SJSA1 (cell line): ENCODE results near the gene CD300C. TPM values are rescaled to one million over a fixed set of nuclear protein-coding genes. Genes with fewer than 3 reads are reported as not detected.

Experiments used
- DNase-seq, 2 experiments: peaks; one replicate each; pipeline ENCODE4 v3.0.0-alpha.2; 2015 to 2020; ENCODE audit warnings: low spot score in 2 of 2, low read depth in 1 of 2
- H3K27ac ChIP-seq: fragments of 250-450 bp; sonication (Bioruptor Pico); 2 replicates; pipeline ENCODE4 v1.5.1; 2020; ENCODE audit warnings: mild to moderate bottlenecking, moderate library complexity
- H3K27me3 ChIP-seq: fragments of 250-450 bp; sonication (Bioruptor Pico); replicated peaks from 2 replicates; pipeline ENCODE4 v1.5.1; 2020; ENCODE audit warnings: mild to moderate bottlenecking, moderate library complexity
- H3K36me3 ChIP-seq: fragments of 250-450 bp; sonication (Bioruptor Pico); 2 replicates; pipeline ENCODE4 v1.5.1; 2020; ENCODE audit warnings: mild to moderate bottlenecking
- H3K4me1 ChIP-seq: fragments of 250-450 bp; sonication (Bioruptor Pico); replicated peaks from 2 replicates; pipeline ENCODE4 v1.6.1; 2021; ENCODE audit warnings: mild to moderate bottlenecking
- H3K4me3 ChIP-seq: fragments of 250-450 bp; sonication (Bioruptor Pico); 2 replicates; pipeline ENCODE4 v1.5.1; 2020; ENCODE audit warnings: mild to moderate bottlenecking
- H3K9me3 ChIP-seq: fragments of 250-450 bp; sonication (Bioruptor Pico); replicated peaks from 2 replicates; pipeline ENCODE4 v1.5.1; 2020; ENCODE audit warnings: mild to moderate bottlenecking
- total RNA-seq: library from RNA; depleted of rRNA; stranded (reverse); fragments of >200 nt; shearing (Covaris generic); gene quantifications from 2 replicates; pipeline ENCODE4 v1.2.3, GENCODE V29; 2014

Gene CD300C
- total RNA-seq, 1 experiment from 2014 or later: not detected

DNA sequence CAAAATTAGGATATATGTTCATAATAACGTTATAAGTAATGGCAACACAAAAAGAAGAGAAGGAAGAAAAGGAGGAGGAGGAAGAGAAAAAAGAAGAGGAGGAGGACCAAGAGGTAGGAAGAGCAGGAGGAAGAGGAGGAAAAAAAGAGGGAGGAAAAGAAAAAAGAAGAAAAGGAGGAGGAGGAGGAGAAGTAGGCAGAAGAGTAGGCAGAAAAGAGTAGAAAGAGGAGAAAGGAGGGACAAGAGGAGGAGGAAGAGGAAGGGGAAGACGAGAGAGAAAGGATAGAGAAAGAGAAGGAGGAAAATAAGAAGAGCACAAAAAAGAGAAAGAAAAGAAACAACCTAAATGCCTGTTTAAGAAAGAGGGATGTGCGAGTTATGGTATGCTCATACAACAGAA lies 9.0 kb downstream of the CD300C start:
- Histone ChIP-seq H3K27ac (no peak overlapping the region), H3K27me3 (peaks cover 58% of the 10 kb centered on the region), H3K4me1 (no peaks in the 10 kb centered on the region), H3K4me3 (no peak overlapping the region), H3K36me3 (no peaks in the 10 kb centered on the region), H3K9me3 (0 out of 2 replicates have a peak, but pooled peaks cover 2% of the 10 kb centered on the region)
- no peak for DNase-seq

DNA sequence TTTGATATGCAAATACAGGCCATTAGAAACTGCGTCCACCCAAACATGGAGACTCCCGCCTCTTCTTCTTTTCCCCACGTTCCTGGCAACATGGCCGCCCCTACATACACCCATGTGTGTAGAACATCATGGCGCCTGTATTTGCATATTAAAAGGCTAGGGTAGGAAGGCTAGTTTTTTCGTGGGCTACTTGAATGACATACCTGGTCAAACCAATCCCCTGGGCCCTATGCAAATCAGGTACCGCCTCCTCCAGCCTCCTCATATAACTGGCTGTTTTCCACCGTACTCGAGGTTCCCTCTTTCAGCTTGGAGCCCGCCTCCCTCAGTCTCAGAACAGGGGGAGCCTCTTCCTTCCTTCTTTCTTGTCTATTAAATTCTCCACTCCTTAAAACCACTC lies 13.8 kb downstream of the CD300C start:
- peak in 1 of 2 experiments; percentile 31 for DNase-seq

DNA sequence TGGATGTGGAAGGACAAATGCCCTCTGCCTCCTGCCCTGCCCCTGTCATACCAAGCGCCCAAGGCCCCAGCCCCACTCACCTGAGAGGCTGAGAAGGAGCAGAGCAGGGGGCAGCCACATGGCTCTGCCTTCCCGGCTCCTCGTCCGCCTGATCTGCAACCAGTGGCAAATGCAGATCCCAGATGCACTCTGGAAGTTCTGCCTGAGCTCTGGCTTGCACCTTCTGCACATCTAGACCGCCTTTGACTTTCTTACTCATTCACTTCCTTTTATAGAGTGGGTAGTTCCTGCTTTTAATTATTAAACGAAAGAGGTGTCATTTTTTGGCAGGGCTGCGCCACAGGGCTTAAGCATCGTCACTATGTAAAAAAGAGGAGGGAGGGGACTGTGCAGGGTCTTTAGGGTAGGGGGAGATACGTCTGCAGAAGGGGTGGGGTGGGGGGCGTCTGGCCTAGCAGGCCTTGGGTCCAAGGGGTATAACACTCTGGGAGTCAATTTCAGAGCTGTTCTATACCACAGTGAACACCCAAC lies 14.6 kb downstream of the CD300C start, which contains the start of gene CD300LB:
Gene CD300LB, minus strand, starts transcription at position 245 of the 531 bp plus-strand sequence. Its CDS starts 125 bp downstream, at position 120.
- peak in 1 of 2 experiments; percentile 42 for DNase-seq
- H3K27me3 ChIP-seq: peaks cover 40% of the 10 kb centered on the region
- no peak within 1 kb of the TSS for H3K27ac ChIP-seq
- H3K36me3 ChIP-seq: no peaks in the 10 kb centered on the region
- H3K9me3 ChIP-seq: no peaks in the 10 kb centered on the region
- no peak within 1 kb of the TSS for H3K4me3 ChIP-seq
- H3K4me1 ChIP-seq: no peaks in the 10 kb centered on the region

More for the DNA sequence above, 13.8 kb downstream of the CD300C start:
- Histone ChIP-seq H3K4me1 (no peaks in the 10 kb centered on the region), H3K27me3 (peaks cover 47% of the 10 kb centered on the region), H3K27ac (no peak overlapping the region), H3K36me3 (no peaks in the 10 kb centered on the region), H3K4me3 (no peak overlapping the region), H3K9me3 (no peaks in the 10 kb centered on the region)

DNA sequence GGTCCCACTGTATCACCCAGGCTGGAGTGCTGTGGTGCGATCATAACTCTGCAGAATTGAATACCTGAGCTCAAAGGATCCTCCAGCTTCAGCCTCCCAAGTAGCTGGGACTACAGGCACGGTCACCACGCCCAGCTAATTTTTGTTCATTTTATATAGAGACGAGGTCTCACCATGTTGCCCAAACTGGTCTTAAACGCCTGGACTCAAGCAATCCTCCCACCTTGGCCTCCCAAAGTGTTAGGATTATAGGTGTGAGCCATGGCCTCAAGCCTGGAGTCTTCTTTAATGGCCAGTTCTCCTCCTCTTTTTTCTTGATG lies 15.1 kb downstream of the CD300C start:
- H3K27ac ChIP-seq: no peak overlapping the region
- no peaks in the 10 kb centered on the region for H3K4me1 ChIP-seq
- no peak overlapping the region for H3K4me3 ChIP-seq
- DNase-seq: no peak
- no peaks in the 10 kb centered on the region for H3K36me3 ChIP-seq
- H3K9me3 ChIP-seq: no peaks in the 10 kb centered on the region
- peaks cover 42% of the 10 kb centered on the region for H3K27me3 ChIP-seq

DNA sequence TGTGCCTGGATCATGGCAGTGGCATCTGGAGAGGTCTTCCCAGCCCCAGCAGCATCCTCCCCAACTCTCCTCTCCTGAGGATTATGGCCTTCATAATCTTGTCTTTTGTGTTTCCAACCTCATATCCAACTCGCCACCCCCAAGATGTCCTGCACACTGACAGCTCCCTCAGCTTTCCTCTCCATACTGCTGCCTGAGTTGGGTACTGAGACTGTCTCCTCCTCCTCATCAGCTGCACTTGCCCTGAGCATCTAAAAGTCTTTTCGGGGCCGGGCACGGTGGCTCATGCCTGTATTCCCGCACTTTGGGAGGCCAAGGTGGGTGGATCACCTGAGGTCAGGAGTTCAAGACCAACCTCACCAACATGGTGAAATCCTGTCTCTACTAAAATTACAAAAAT lies 16.7 kb downstream of the CD300C start:
- H3K27ac ChIP-seq: no peak overlapping the region

DNA sequence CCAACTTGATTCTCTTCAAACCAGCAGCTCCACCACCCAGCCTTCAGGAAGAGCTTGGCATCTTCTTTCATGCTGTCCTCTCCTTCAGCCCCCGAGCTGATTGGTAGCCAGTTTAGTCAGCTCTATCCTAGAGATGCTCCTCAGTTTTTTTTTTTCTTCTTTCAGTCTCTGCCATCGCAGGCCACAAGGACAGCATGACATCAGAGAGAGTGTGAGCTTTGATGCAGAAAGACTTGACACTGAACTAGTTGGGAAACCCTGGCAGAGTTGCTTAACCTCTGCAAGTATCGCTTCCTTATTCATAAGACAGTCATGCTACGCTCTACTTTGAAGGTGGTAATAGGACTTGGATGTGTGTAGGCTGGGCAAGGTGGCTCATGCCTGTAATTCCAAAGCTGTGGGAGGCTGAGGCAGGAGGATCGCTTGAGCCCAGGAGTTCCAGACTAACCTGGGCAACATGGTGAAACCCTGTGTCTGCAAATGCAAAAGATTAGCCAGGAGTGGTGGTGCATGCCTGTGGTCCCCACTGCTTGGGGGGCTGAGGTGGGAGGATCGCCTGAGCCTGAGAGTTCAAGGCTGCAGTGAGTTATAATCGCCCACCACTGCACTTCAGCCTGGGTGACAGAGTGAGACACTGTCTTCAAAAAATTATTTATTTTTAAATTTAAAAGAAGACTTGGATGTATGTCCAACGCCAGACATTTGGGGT lies 17.3 kb downstream of the CD300C start:
- H3K9me3 ChIP-seq: no peaks in the 10 kb centered on the region
- DNase-seq: peak in 1 of 2 experiments; percentile 30
- no peak overlapping the region for H3K4me3 ChIP-seq
- H3K36me3 ChIP-seq: no peaks in the 10 kb centered on the region
- H3K4me1 ChIP-seq: no peaks in the 10 kb centered on the region
- peaks cover 37% of the 10 kb centered on the region for H3K27me3 ChIP-seq
- no peak overlapping the region for H3K27ac ChIP-seq

More for the DNA sequence above, 16.7 kb downstream of the CD300C start:
- no peaks in the 10 kb centered on the region for H3K36me3 ChIP-seq
- H3K4me3 ChIP-seq: no peak overlapping the region
- H3K27me3 ChIP-seq: peaks cover 37% of the 10 kb centered on the region
- no peaks in the 10 kb centered on the region for H3K9me3 ChIP-seq
- DNase-seq: no peak
- H3K4me1 ChIP-seq: no peaks in the 10 kb centered on the region

DNA sequence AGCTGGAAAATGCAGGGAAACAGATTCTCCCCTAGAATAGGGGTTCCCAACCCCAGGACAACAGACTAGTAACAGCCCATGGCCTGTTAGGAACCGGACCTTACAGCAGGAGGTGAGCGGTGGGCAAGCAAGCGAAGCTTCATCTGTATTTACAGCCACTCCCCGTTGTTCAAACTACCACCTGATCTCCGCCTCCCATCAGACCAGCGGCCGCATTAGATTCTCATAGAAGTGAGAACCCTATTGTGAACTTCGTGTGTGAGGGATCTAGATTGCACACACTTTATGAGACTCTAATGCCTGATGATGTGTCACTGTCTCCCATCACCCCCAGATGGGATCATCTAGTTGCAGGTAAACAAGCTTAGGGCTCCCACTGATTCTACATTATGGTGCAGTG lies 18.2 kb downstream of the CD300C start:
- Histone ChIP-seq H3K36me3 (no peaks in the 10 kb centered on the region), H3K4me3 (no peak overlapping the region), H3K27ac (no peak overlapping the region), H3K27me3 (peaks cover 32% of the 10 kb centered on the region), H3K9me3 (0 out of 2 replicates have a peak, but pooled peaks cover 2% of the 10 kb centered on the region), H3K4me1 (no peaks in the 10 kb centered on the region)
- peak in 1 of 2 experiments; percentile 25 for DNase-seq

DNA sequence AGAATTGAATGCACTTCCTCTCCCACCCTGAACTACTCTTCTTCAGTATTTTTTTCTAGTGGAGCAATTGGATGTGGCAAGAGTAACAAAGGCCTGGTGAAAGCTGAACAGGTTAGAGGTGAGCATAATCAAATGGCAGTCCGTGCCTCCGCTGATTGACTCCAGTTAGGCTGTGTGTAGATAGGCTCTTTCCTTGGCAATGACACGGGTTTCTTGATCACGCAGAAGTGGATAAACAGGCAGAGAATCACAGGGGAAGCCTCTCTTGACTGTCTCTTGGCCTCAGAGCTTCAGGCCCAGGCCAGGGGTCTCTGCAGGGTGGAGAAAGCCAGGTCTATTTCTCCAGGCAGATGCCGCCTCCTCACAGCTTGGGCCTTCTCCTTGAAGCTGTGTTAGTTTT lies 18.8 kb downstream of the CD300C start:
- Histone ChIP-seq H3K36me3 (no peaks in the 10 kb centered on the region), H3K27ac (no peak overlapping the region), H3K27me3 (peaks cover 31% of the 10 kb centered on the region), H3K9me3 (0 out of 2 replicates have a peak, but pooled peaks cover 2% of the 10 kb centered on the region), H3K4me3 (no peak overlapping the region), H3K4me1 (no peaks in the 10 kb centered on the region)
- DNase-seq: peak in 1 of 2 experiments; percentile 30

DNA sequence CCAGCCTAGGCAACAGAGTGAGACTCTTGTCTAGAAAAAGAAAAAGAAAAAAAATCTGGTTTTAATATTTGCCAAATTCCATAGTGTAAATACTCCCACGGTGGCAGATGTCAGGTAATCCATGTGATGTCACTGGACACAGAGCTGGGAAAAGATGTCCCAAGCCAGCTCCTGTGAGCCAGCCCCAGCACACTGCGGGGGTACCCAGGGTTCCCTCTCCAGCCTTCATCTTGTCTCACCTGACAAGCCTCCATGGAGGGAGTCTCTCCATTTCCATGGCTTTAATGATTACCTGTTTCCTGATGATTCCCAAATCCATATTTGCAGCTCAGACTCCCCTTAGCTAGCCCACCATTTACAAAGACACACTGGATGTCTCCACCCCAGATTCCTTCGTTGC lies 19.2 kb downstream of the CD300C start:
- H3K36me3 ChIP-seq: no peaks in the 10 kb centered on the region
- H3K9me3 ChIP-seq: 0 out of 2 replicates have a peak, but pooled peaks cover 2% of the 10 kb centered on the region
- peak in 1 of 2 experiments; percentile 21 for DNase-seq
- peaks cover 29% of the 10 kb centered on the region for H3K27me3 ChIP-seq
- no peaks in the 10 kb centered on the region for H3K4me1 ChIP-seq
- no peak overlapping the region for H3K4me3 ChIP-seq
- H3K27ac ChIP-seq: no peak overlapping the region

DNA sequence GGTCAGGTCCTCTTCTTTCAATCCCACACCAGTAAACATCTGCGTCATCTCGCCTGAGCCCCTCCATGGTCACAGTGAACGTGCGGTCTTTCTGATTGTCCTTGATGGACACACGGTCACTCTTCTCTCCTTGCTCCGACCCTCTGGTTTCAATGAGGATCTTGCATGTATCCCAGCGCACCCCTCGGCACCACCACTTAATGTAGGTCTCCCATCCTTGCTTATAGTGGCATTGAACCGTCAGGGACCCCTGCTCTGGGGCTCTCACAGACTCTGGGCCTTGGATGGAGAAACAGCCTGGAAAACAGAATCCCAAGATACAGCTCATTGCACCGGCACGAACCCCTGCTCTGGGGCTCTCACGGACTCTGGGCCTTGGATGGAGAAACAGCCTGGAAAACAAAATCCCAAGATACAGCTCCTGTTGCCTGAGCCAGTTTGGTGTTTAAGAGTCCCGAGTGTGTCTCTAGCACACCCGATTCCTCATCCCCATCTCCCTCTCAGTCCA lies 20.1 kb downstream of the CD300C start:
- Histone ChIP-seq H3K4me1 (no peaks in the 10 kb centered on the region), H3K36me3 (no peaks in the 10 kb centered on the region), H3K27ac (no peak overlapping the region), H3K4me3 (no peak overlapping the region), H3K9me3 (0 out of 2 replicates have a peak, but pooled peaks cover 2% of the 10 kb centered on the region), H3K27me3 (peaks cover 28% of the 10 kb centered on the region)
- DNase-seq: peak in 1 of 2 experiments; percentile 31

DNA sequence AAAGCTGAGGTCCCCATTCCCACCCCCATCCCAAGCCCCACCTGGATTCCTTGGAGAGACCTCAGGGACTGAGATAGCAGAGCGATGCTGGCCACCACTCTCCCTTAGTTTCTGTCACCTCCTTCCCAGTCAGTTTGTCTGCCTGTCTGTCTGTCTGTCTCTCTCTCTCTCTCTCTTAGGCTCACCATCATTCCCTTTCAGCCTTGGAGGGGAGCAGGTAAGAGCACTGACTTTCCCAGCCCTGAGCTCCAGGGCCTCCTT lies 20.5 kb downstream of the CD300C start:
- H3K4me3 ChIP-seq: no peak overlapping the region
- H3K27me3 ChIP-seq: peaks cover 28% of the 10 kb centered on the region
- no peaks in the 10 kb centered on the region for H3K36me3 ChIP-seq
- DNase-seq: peak in 1 of 2 experiments; percentile 37
- 0 out of 2 replicates have a peak, but pooled peaks cover 2% of the 10 kb centered on the region for H3K9me3 ChIP-seq
- no peaks in the 10 kb centered on the region for H3K4me1 ChIP-seq
- H3K27ac ChIP-seq: no peak overlapping the region

DNA sequence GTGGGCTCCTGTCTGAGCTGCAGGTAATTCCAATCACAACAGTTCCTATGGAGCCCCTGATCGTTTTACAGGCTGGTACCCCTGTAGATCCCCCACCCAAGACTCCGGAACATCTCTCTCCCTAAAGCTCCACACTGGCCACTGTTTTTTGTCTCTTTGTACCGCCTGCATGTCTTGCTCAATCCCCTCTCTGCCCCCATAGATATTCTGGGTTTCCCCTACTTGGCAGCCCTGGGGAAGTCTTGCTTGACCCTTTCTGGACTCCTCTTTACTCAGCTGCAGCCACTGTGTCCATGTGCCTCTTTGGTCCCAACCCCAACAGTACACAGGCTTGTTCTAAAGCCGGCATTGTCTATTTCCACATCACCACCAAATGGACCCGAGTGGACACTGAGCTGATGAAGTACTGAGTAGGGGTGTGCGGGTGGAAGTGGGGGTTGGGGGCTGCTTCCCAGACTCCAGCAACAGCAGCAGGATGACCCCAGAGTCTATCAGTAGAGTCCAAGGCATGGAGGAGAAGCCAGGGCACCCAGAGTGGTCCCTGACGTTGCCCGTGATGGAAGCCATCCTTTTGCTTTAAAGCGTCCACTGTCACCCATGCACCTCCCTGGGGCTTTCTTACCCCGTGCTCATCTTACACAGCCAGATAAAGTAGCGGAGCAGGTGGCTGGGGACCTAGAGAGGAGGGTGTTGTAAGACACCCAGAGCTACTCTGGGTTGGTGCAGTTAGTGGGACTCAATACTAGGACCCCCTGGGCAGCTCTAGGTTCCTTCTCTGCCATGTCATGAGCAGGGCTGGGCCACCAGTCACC lies 21.1 kb downstream of the CD300C start:
- H3K9me3 ChIP-seq: 0 out of 2 replicates have a peak, but pooled peaks cover 2% of the 10 kb centered on the region
- peak in 1 of 2 experiments; percentile 37 for DNase-seq
- H3K27ac ChIP-seq: no peak overlapping the region
- peaks cover 24% of the 10 kb centered on the region for H3K27me3 ChIP-seq
- H3K36me3 ChIP-seq: no peaks in the 10 kb centered on the region
- H3K4me1 ChIP-seq: no peaks in the 10 kb centered on the region
- H3K4me3 ChIP-seq: no peak overlapping the region

DNA sequence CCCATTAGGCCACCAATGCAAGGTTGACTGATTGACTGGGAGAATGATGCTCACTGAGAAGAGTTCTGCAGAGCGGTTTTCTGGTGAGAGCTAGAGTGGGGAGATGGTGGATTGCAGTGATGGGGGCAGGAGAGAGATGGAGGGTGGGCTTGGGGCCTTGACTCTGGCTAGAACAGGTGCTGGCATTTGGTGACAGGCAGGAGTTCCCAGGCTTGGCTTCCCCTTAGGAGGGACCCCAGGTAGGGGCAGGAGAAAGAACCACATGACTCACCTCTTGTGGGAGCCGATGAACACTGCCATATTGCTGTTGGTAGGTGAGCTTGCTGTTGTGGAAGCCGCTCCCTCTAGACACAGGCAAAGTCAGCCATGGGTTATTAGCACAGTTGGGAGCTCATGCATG lies 22.6 kb downstream of the CD300C start:
- 0 out of 2 replicates have a peak, but pooled peaks cover 2% of the 10 kb centered on the region for H3K9me3 ChIP-seq

More for the DNA sequence above, 22.6 kb downstream of the CD300C start:
- Histone ChIP-seq H3K27me3 (peaks cover 16% of the 10 kb centered on the region), H3K27ac (no peak overlapping the region), H3K36me3 (no peaks in the 10 kb centered on the region), H3K4me3 (no peak overlapping the region), H3K4me1 (no peaks in the 10 kb centered on the region)
- DNase-seq: peak in 1 of 2 experiments; percentile 35
